ENCODE measurements around the gene HDGFL2.

Gene HDGFL2

DNA sequence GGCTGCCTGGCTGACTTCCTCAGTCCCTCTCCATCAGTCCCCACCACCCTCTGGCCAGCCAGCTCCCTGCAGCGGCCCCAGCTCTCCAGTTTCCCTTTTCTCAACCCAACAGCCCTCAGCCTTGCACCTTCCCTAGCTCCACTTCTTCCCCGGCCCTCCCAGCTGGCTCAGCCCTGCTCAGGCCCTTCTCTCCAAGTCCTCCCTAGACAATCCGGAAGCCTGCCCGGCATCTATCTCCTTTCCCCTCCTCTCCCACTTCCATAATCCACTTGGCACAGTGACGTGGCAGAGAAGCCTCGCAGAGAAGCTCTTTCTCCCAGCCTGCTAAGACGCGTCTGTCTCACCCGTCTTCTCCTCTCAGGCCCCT is 15.6 kb upstream of the HDGFL2 start (continued):
- TF ChIP-seq, protein P1, sequence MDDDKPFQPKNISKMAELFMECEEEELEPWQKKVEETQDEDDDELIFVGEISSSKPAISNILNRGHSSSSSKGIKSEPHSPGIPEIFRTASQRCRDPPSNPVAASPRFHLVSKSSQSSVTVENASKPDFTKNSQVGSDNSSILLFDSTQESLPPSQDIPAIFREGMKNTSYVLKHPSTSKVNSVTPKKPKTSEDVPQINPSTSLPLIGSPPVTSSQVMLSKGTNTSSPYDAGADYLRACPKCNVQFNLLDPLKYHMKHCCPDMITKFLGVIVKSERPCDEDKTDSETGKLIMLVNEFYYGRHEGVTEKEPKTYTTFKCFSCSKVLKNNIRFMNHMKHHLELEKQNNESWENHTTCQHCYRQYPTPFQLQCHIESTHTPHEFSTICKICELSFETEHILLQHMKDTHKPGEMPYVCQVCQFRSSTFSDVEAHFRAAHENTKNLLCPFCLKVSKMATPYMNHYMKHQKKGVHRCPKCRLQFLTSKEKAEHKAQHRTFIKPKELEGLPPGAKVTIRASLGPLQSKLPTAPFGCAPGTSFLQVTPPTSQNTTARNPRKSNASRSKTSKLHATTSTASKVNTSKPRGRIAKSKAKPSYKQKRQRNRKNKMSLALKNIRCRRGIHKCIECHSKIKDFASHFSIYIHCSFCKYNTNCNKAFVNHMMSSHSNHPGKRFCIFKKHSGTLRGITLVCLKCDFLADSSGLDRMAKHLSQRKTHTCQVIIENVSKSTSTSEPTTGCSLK (tag by site-specific recombination; IDR thresholded peaks at IDR 0.05) = no peak
- TF ChIP-seq ZNF518A (tag by site-specific recombination; conservative IDR thresholded peaks at IDR 0.05; ENCODE audit: low read depth) = no peak
- TF ChIP-seq SETDB1 (IDR thresholded peaks at IDR 0.05; ENCODE audit: insufficient read length, low read length) = no peak
- no peak for TF ChIP-seq ZNF433 (tag by site-specific recombination; IDR thresholded peaks at IDR 0.05; ENCODE audit: low read depth)
- no peak for TF ChIP-seq ZNF837 (tag by site-specific recombination; IDR thresholded peaks at IDR 0.05)
- no peak for TF ChIP-seq MYNN (tag by site-specific recombination; IDR thresholded peaks at IDR 0.05; ENCODE audit: borderline replicate concordance)
- 0 out of 2 replicates have a peak, but pooled peaks have one; percentile 4 for TF ChIP-seq ZBTB11 (tag by site-specific recombination; conservative IDR thresholded peaks at IDR 0.05; ENCODE audit: low read depth)
- TF ChIP-seq ZSCAN16 (tag by site-specific recombination; IDR thresholded peaks at IDR 0.05) = no peak
- no peak for TF ChIP-seq ZSCAN30 (tag by site-specific recombination; IDR thresholded peaks at IDR 0.05)
- TF ChIP-seq ZNF654 (tag by site-specific recombination; IDR thresholded peaks at IDR 0.05; ENCODE audit: low read depth) = no peak
- TF ChIP-seq ZNF140 (tag by site-specific recombination; IDR thresholded peaks at IDR 0.05) = no peak
- no peak for TF ChIP-seq ZBTB1 (tag by site-specific recombination; IDR thresholded peaks at IDR 0.05)
- no peak for TF ChIP-seq GLI4 (tag by site-specific recombination; IDR thresholded peaks at IDR 0.05)
- TF ChIP-seq ZNF423 (tag by site-specific recombination; IDR thresholded peaks at IDR 0.05) = no peak
- no peak for TF ChIP-seq KLF9 (tag by site-specific recombination; IDR thresholded peaks at IDR 0.05; ENCODE audit: low read depth)
- TF ChIP-seq, protein P2, sequence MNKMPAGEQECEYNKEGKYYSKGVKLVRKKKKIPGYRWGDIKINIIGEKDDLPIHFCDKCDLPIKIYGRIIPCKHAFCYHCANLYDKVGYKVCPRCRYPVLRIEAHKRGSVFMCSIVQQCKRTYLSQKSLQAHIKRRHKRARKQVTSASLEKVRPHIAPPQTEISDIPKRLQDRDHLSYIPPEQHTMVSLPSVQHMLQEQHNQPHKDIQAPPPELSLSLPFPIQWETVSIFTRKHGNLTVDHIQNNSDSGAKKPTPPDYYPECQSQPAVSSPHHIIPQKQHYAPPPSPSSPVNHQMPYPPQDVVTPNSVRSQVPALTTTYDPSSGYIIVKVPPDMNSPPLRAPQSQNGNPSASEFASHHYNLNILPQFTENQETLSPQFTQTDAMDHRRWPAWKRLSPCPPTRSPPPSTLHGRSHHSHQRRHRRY (tag by site-specific recombination; IDR thresholded peaks at IDR 0.05) = no peak
- TF ChIP-seq ZNF2 (tag by site-specific recombination; IDR thresholded peaks at IDR 0.05) = no peak
- TF ChIP-seq ZFP37 (tag by site-specific recombination; IDR thresholded peaks at IDR 0.05) = no peak
- TF ChIP-seq ZNF366 (tag by site-specific recombination; conservative IDR thresholded peaks at IDR 0.05) = peak; percentile 65
- TF ChIP-seq PRDM1 (tag by site-specific recombination; IDR thresholded peaks at IDR 0.05) = peak; percentile 82
- no peak for TF ChIP-seq ZNF707 (tag by site-specific recombination; IDR thresholded peaks at IDR 0.05)
- no peak for TF ChIP-seq ZBTB7A (tag by site-specific recombination; IDR thresholded peaks at IDR 0.05; ENCODE audit: low read depth)
- TF ChIP-seq ZNF544 (tag by site-specific recombination; IDR thresholded peaks at IDR 0.05) = no peak
- no peak for TF ChIP-seq ZNF623 (tag by site-specific recombination; IDR thresholded peaks at IDR 0.05)

Data from HEK293 (cell line).